ENCODE measurements around the gene GALNT13.

DNA sequence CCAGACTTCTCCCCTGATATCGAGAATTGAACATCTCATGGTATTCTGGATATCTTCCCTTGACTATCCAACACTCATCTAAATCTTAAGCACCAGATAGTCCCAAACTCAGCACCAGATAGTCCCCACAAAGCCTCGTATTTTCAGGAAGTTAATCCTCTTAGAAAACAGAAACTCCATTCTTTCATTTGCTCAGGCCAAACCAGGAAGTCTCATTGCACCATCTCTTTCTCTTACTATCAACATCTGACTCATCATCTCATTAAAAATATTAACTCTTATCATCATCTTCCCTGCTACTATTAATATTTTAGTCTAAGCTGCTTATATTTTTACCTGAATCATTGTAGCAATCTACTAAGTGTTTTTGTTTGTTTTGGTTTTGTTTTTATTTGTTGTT, 286.4 kb downstream of the GALNT13 start:
- TF ChIP-seq POLR2A (IDR thresholded peaks at IDR 0.05) (no peak), POLR2AphosphoS5 (IDR thresholded peaks at IDR 0.05) (no peak)
- TF ChIP-seq, protein P1, sequence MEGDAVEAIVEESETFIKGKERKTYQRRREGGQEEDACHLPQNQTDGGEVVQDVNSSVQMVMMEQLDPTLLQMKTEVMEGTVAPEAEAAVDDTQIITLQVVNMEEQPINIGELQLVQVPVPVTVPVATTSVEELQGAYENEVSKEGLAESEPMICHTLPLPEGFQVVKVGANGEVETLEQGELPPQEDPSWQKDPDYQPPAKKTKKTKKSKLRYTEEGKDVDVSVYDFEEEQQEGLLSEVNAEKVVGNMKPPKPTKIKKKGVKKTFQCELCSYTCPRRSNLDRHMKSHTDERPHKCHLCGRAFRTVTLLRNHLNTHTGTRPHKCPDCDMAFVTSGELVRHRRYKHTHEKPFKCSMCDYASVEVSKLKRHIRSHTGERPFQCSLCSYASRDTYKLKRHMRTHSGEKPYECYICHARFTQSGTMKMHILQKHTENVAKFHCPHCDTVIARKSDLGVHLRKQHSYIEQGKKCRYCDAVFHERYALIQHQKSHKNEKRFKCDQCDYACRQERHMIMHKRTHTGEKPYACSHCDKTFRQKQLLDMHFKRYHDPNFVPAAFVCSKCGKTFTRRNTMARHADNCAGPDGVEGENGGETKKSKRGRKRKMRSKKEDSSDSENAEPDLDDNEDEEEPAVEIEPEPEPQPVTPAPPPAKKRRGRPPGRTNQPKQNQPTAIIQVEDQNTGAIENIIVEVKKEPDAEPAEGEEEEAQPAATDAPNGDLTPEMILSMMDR (IDR thresholded peaks at IDR 0.05), result no peak

Data from breast epithelium (tissue), 3 donors.